H1 (cell line): ENCODE results near the gene ACSM2B. TPM values are rescaled to one million over a fixed set of nuclear protein-coding genes. Genes with fewer than 3 reads are reported as not detected.
"Not testable (repeated sequence)": the region's sequence is repeated elsewhere in the genome, so short reads cannot be mapped to it uniquely, and the experiment has no call there.

Experiments
- CTCF ChIA-PET: fragments of 300-600 bp; sonication (Branson Sonifier 250); formaldehyde crosslinking; loops from one replicate; lab custom pipeline; 2021; ENCODE audit not compliant: partially characterized antibody; lab: Charles Lee
- POLR2A ChIA-PET: fragments of 300-600 bp; sonication (Branson Sonifier 250); formaldehyde crosslinking; loops from one replicate; lab custom pipeline; 2021; ENCODE audit warnings: inconsistent platforms; ENCODE audit not compliant: partially characterized antibody; lab: Charles Lee
- DNase-seq, 2 experiments: peaks; one replicate each; pipeline versions ENCODE4 v3.0.0 to v3.0.0-alpha.2; 2010 to 2022; ENCODE audit warnings: low spot score in 2 of 2, low read depth in 1 of 2, mixed read lengths in 1 of 2
- FAIRE-seq: peaks from 2 replicates; lab custom pipeline; 2011; peaks lifted over from hg19 to GRCh38; lab: Jason Lieb, UNC
- H2AFZ ChIP-seq: 2 replicates; pipeline ENCODE4 v1.8.1; 2012; ENCODE audit warnings: low read length, inconsistent platforms
- H2AK5ac ChIP-seq: 2 replicates; pipeline ENCODE4 v1.6.1; 2013; ENCODE audit warnings: low read depth, low read length
- H2BK120ac ChIP-seq: replicated peaks from 2 replicates; pipeline ENCODE3; 2013; ENCODE audit warnings: low read depth, low read length, inconsistent platforms
- H2BK12ac ChIP-seq: 2 replicates; pipeline ENCODE4 v1.6.1; 2013; ENCODE audit warnings: low read depth, low read length
- H2BK15ac ChIP-seq: 2 replicates; pipeline ENCODE4 v1.6.1; 2013; ENCODE audit warnings: low read length
- H2BK20ac ChIP-seq: 2 replicates; pipeline ENCODE4 v1.6.1; 2013; ENCODE audit warnings: low read length
- H2BK5ac ChIP-seq: 2 replicates; pipeline ENCODE4 v1.6.1; 2013; ENCODE audit warnings: low read depth, low read length
- H3K14ac ChIP-seq: 2 replicates; pipeline ENCODE4 v1.6.1; 2013; ENCODE audit warnings: inconsistent platforms; ENCODE audit not compliant: insufficient read length
- H3K18ac ChIP-seq: 2 replicates; pipeline ENCODE4 v1.6.1; 2013; ENCODE audit warnings: low read length; ENCODE audit errors: extremely low read depth
- H3K23ac ChIP-seq: 2 replicates; pipeline ENCODE4 v1.6.1; 2013; ENCODE audit warnings: inconsistent platforms; ENCODE audit not compliant: insufficient read length
- H3K23me2 ChIP-seq: 2 replicates; pipeline ENCODE4 v1.6.1; 2013; ENCODE audit warnings: low read depth, low read length
- H3K27ac ChIP-seq: 2 replicates; pipeline ENCODE4 v1.6.1; 2011; ENCODE audit warnings: low read depth, low read length, inconsistent platforms
- H3K27me3 ChIP-seq, 4 experiments: replicated peaks in 1 of 4; 1 replicate in 1 of 4; 2 replicates in 3 of 4; pipeline versions ENCODE4 v1.6.1 to v1.8.1; 2011 to 2013; ENCODE audit warnings: low read length in 3 of 4, mild to moderate bottlenecking in 3 of 4, inconsistent platforms in 2 of 4, mixed read lengths in 2 of 4, moderate library complexity in 1 of 4; ENCODE audit not compliant: control insufficient read depth in 3 of 4, insufficient read depth in 3 of 4; ENCODE audit errors: extremely low read depth in 1 of 4
- H3K36me3 ChIP-seq, 4 experiments: 2 replicates each; pipeline versions ENCODE4 v1.6.1 to v1.8.1; 2011 to 2013; ENCODE audit warnings: mild to moderate bottlenecking in 4 of 4, low read length in 3 of 4, moderate library complexity in 2 of 4, control low read depth in 1 of 4, inconsistent platforms in 1 of 4; ENCODE audit not compliant: insufficient read depth in 4 of 4, control insufficient read depth in 2 of 4
- H3K4ac ChIP-seq: replicated peaks from 2 replicates; pipeline ENCODE3; 2013; ENCODE audit warnings: low read length, low read depth, mixed read lengths, inconsistent platforms; ENCODE audit not compliant: insufficient read length
- H3K4me1 ChIP-seq, 4 experiments: replicated peaks in 1 of 4; 1 replicate in 1 of 4; 2 replicates in 3 of 4; pipeline versions ENCODE4 v1.6.1 to v1.8.1; 2011 to 2013; ENCODE audit warnings: low read length in 3 of 4, inconsistent platforms in 2 of 4, mixed read lengths in 1 of 4; ENCODE audit not compliant: insufficient read depth in 4 of 4, control insufficient read depth in 3 of 4
- H3K4me2 ChIP-seq, 2 experiments: 2 replicates each; pipeline versions ENCODE4 v1.6.1 to v1.8.1; 2011 to 2013; ENCODE audit warnings: low read depth in 2 of 2, low read length in 2 of 2, control low read depth in 1 of 2, inconsistent platforms in 1 of 2, mild to moderate bottlenecking in 1 of 2; ENCODE audit not compliant: insufficient read depth in 1 of 2
- H3K4me3 ChIP-seq, 4 experiments: fragments of 200-600, 300-600 bp in 1 of 4; sonication (generic), shearing (Covaris generic), sonication (Bioruptor Twin) in 1 of 4; 2 replicates each; pipeline versions ENCODE4 v1.5.1 to v1.8.1; 2011 to 2016; ENCODE audit warnings: low read length in 4 of 4, low read depth in 3 of 4, control low read depth in 2 of 4, inconsistent platforms in 2 of 4, mild to moderate bottlenecking in 2 of 4, mixed read lengths in 1 of 4, moderate library complexity in 1 of 4; ENCODE audit not compliant: insufficient read depth in 2 of 4; ENCODE audit errors: extremely low read depth in 1 of 4
- H3K56ac ChIP-seq: replicated peaks from 2 replicates; pipeline ENCODE3; 2013; ENCODE audit warnings: low read depth, mild to moderate bottlenecking, mixed read lengths, low read length, inconsistent platforms; ENCODE audit not compliant: insufficient read length
- H3K79me1 ChIP-seq: 2 replicates; pipeline ENCODE4 v1.6.1; 2013; ENCODE audit warnings: low read depth, low read length, control low read depth
- H3K79me2 ChIP-seq, 2 experiments: 2 replicates each; pipeline versions ENCODE4 v1.6.1 to v1.8.1; 2012 to 2013; ENCODE audit warnings: low read length in 2 of 2, mild to moderate bottlenecking in 2 of 2, inconsistent platforms in 1 of 2; ENCODE audit not compliant: insufficient read depth in 2 of 2, control insufficient read depth in 1 of 2
- H3K9ac ChIP-seq, 4 experiments: replicated peaks in 1 of 4; 1 replicate in 1 of 4; 2 replicates in 3 of 4; pipeline versions ENCODE4 v1.6.1 to v1.8.1; 2011 to 2013; ENCODE audit warnings: low read depth in 3 of 4, low read length in 3 of 4, control low read depth in 2 of 4, mild to moderate bottlenecking in 2 of 4, moderate library complexity in 2 of 4, inconsistent platforms in 1 of 4; ENCODE audit errors: extremely low read depth in 1 of 4
- H3K9me3 ChIP-seq, 2 experiments: 2 replicates each; pipeline versions ENCODE4 v1.6.1 to v1.8.1; 2012 to 2013; ENCODE audit warnings: mild to moderate bottlenecking in 2 of 2, moderate library complexity in 2 of 2, control low read depth in 1 of 2, inconsistent platforms in 1 of 2, low read depth in 1 of 2, low read length in 1 of 2, mixed read lengths in 1 of 2; ENCODE audit not compliant: insufficient read depth in 2 of 2
- H4K20me1 ChIP-seq, 2 experiments: replicated peaks in 1 of 2; 2 replicates each; pipeline versions ENCODE3 to v1.8.1; 2011 to 2013; ENCODE audit warnings: inconsistent platforms in 2 of 2, low read length in 2 of 2, mild to moderate bottlenecking in 1 of 2; ENCODE audit not compliant: insufficient read depth in 2 of 2, control insufficient read depth in 1 of 2
- H4K5ac ChIP-seq: 2 replicates; pipeline ENCODE4 v1.6.1; 2013; ENCODE audit warnings: low read length, low read depth, mixed read lengths, inconsistent platforms; ENCODE audit not compliant: insufficient read length
- H4K8ac ChIP-seq: 2 replicates; pipeline ENCODE4 v1.8.0; 2013; ENCODE audit warnings: mild to moderate bottlenecking, moderate library complexity, low read length, inconsistent platforms; ENCODE audit not compliant: insufficient read depth; ENCODE audit errors: extremely low read depth
- H4K91ac ChIP-seq: replicated peaks from 2 replicates; pipeline ENCODE3; 2013; ENCODE audit warnings: low read length, mixed read lengths, inconsistent platforms; ENCODE audit not compliant: insufficient read length
- WGBS, 2 experiments: shearing (Covaris generic) in 1 of 2; methylation state at CpG; one replicate each; pipeline versions ENCODE4 v1.1.6 to v1.1.7; 2013 to 2015; ENCODE audit warnings: low lambda C conversion rate in 2 of 2, mixed read lengths in 2 of 2, inconsistent platforms in 1 of 2, low coverage in 1 of 2, missing lambda C conversion rate in 1 of 2; ENCODE audit not compliant: insufficient replicate concordance in 2 of 2, insufficient coverage in 1 of 2, insufficient read length in 1 of 2; ENCODE audit errors: extremely low coverage in 1 of 2, missing lambda C conversion rate in 1 of 2; 5-methylcytosine and 5-hydroxymethylcytosine counted together
- polyA plus RNA-seq, 7 experiments: library from polyadenylated mRNA; depleted of rRNA in 3 of 7; stranded (reverse) in 5 of 7; unstranded in 2 of 7; fragments of >200 nt in 5 of 7; fragments of 200-250 nt in 2 of 7; gene quantifications; 1 replicate in 5 of 7; 2 replicates in 1 of 7; 4 replicates in 1 of 7; pipeline versions ENCODE4 v1.2.1 to v1.2.3, GENCODE V29; 2011 to 2013; ENCODE audit warnings: missing spikeins in 2 of 7, mixed read lengths in 2 of 7
- total RNA-seq: library from RNA; stranded (reverse); fragmentation: NEBNext Ultra II Directional; extraction: Animal tissue kit (Norgen Biotek cat#: 25700); gene quantifications from 2 replicates; pipeline ENCODE4 v1.2.1, GENCODE V29; 2021

The ACSM2B gene
- total and polyA plus RNA-seq, 2 of the 8 experiments (the other 6 are each of a cell fraction or from before 2014, with no cell fraction given) = not detected

DNA sequence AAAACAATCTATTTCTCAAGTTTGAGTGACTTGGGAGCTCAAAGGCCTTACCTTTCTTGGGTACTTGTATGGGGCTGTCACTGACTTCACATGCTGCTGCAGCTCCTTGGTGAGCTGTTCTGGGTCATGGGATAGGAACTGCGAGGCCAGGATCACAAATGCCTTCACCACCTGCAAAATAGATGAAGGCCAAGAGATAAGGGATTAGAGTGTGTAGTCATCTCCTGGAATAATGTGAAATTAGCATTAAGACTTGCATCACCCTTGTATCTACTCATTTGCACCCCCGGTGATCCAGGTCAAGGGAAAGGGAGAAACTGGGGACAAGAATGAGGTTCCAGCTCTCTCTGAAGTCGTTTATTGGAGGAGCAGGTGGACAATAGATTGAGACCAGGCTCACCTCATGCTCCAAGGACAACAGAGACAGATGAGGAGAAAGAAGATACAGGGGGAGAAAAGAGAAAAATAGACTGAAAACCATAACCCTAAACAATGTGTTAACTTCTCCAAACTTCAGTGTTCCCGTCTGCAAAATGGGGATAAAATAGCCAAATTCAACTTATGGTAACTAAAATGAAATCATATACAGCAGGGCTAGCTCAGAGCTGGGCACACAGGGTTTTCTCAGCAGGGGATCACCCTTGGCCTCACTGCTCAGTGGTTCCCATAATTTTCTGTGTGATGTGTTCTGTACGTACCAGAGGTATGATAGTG is 35.4 kb downstream of the ACSM2B start:
- not testable (repeated sequence) for H2BK5ac ChIP-seq

More for the DNA sequence above, 35.4 kb downstream of the ACSM2B start:
- H4K5ac ChIP-seq, H2AK5ac ChIP-seq, H3K56ac ChIP-seq, H3K14ac ChIP-seq, H3K18ac ChIP-seq, H3K4me3 ChIP-seq, H3K23me2 ChIP-seq, H4K91ac ChIP-seq, H2BK12ac ChIP-seq, H4K20me1 ChIP-seq, H3K23ac ChIP-seq, H3K4me2 ChIP-seq, POLR2A ChIA-PET, H3K4ac ChIP-seq, H3K27me3 ChIP-seq, H3K4me1 ChIP-seq, DNase-seq, H2AFZ ChIP-seq, H4K8ac ChIP-seq, H2BK20ac ChIP-seq, H2BK15ac ChIP-seq, H3K9me3 ChIP-seq, H3K79me1 ChIP-seq, H3K36me3 ChIP-seq, H2BK120ac ChIP-seq, H3K79me2 ChIP-seq, H3K27ac ChIP-seq, H3K9ac ChIP-seq: not testable (repeated sequence)
- WGBS, 2 experiments = 74% methylated on average over 5 of the region's 5 CpGs; no CpG with 5 or more reads in 1 of the 2 experiments
- CTCF ChIA-PET = interaction anchor here (0.6 kb wide), 1 partner anchor 1680 kb away, joined by 3 read pairs; no protein-coding TSS in a partner anchor
- FAIRE-seq = peak; percentile 24
